ENCODE results near the gene TPK1. TPM values are rescaled to one million over a fixed set of nuclear protein-coding genes. Genes with fewer than 3 reads are reported as not detected.

The TPK1 gene
- total and polyA plus RNA-seq, 5 donors = 5.5 to 8.8 (median 7.5) TPM

DNA sequence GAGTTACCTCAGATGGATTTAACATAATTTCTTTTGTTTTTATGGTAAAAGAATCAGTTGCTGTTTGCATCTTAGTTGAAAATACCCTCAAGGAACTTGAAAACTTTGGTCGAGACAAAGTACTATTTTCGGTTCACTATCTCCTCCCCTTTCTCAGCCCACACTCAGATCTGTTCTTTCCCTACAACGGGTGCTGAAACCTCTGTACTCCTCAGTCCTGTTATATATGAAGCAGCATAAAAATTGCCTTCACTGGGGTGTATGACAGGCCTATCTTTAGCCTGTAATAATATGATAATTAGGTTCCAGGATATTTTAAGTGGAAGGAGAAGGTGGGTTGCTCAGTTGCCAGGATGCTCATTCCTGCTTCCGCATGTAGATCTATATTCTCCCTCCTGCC is 327.2 kb downstream of the TPK1 start:
- DNase-seq (no peak), ATAC-seq (no peak)
- intact Hi-C loops (cut with DNase I) = no loop called here
- Histone ChIP-seq H3K9me3 (ENCODE audit: control insufficient read depth, low read length) (no peaks in the 10 kb centered on the region), H3K4me3 (ENCODE audit: low read length) (no peak overlapping the region), H3K27me3 (ENCODE audit: control insufficient read depth, insufficient read depth) (no peaks in the 10 kb centered on the region), H3K27ac (ENCODE audit: low read length) (no peak overlapping the region), H3K4me1 (ENCODE audit: control insufficient read depth, insufficient read depth, low read length) (no peaks in the 10 kb centered on the region)
- 49% methylated on average over 4 of the region's 4 CpGs for WGBS

DNA sequence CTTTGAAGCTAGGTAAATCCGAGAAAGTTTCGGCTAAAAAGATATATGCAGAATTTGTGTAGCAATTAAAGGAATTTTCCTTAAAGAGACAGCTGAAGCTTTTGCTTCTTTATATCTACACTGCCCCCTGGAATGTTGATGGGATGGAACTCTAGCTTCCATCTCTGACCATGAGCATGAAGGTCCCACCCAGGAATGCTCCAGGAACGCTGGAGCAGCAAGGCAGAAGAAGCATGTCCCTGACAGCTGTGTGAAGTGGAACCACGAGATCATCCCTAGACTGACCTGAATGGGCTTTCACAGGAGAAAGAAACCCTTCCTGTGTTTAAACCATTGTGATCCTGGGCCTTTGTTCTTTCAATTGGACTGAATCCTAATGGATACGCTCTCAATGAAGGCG is 332.6 kb downstream of the TPK1 start:
- no peak overlapping the region for H3K27ac ChIP-seq (ENCODE audit: low read length)
- intact Hi-C loops (cut with DNase I) = no loop called here
- ATAC-seq = no peak
- no peaks in the 10 kb centered on the region for H3K9me3 ChIP-seq (ENCODE audit: control insufficient read depth, low read length)
- H3K4me1 ChIP-seq (ENCODE audit: control insufficient read depth, insufficient read depth, low read length) = no peaks in the 10 kb centered on the region
- WGBS = 89% methylated on average over 6 of the region's 6 CpGs
- no peak for DNase-seq
- H3K4me3 ChIP-seq (ENCODE audit: low read length) = no peak overlapping the region
- H3K27me3 ChIP-seq (ENCODE audit: control insufficient read depth, insufficient read depth) = no peaks in the 10 kb centered on the region

- H3K9me3 ChIP-seq (ENCODE audit: control insufficient read depth, low read length) = no peaks in the 10 kb centered on the region
- no peaks in the 10 kb centered on the region for H3K27me3 ChIP-seq (ENCODE audit: control insufficient read depth, insufficient read depth)
- H3K27ac ChIP-seq (ENCODE audit: low read length) = no peak overlapping the region
- no peaks in the 10 kb centered on the region for H3K4me1 ChIP-seq (ENCODE audit: control insufficient read depth, insufficient read depth, low read length)
- intact Hi-C loops (cut with DNase I) = no loop called here
- no peak for DNase-seq
- 55% methylated on average over 5 of the region's 5 CpGs for WGBS
- no peak for ATAC-seq
- H3K4me3 ChIP-seq (ENCODE audit: low read length) = no peak overlapping the region
Observed at GRCh38 chr7:144500225-144500624, 335.6 kb downstream of the TPK1 start.

DNA sequence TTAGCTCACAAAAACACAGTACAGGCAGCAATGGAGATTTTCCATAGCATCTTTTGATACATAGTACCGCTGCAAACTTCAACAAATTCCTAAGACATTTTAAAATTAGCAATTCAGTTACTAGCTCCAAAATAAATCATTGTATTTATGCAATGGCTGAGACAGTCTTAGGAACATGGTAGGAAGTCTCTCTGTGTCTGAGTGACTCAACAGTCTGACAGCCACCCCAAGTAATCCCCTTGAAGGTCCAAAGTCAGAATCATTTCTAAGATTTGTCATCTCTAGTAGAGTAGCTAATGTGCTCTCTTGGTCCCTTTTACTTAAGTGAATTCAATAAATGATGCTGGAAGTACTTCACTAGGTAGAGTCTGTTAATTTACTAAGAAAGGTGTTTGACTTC is 338.6 kb downstream of the TPK1 start:
- no peaks in the 10 kb centered on the region for H3K9me3 ChIP-seq (ENCODE audit: control insufficient read depth, low read length)
- 47% methylated on average over 1 of the region's 1 CpG for WGBS
- DNase-seq = no peak
- intact Hi-C loops (cut with DNase I) = no loop called here
- H3K27ac ChIP-seq (ENCODE audit: low read length) = no peak overlapping the region
- H3K27me3 ChIP-seq (ENCODE audit: control insufficient read depth, insufficient read depth) = no peaks in the 10 kb centered on the region
- ATAC-seq = no peak
- H3K4me3 ChIP-seq (ENCODE audit: low read length) = no peak overlapping the region
- no peaks in the 10 kb centered on the region for H3K4me1 ChIP-seq (ENCODE audit: control insufficient read depth, insufficient read depth, low read length)

DNA sequence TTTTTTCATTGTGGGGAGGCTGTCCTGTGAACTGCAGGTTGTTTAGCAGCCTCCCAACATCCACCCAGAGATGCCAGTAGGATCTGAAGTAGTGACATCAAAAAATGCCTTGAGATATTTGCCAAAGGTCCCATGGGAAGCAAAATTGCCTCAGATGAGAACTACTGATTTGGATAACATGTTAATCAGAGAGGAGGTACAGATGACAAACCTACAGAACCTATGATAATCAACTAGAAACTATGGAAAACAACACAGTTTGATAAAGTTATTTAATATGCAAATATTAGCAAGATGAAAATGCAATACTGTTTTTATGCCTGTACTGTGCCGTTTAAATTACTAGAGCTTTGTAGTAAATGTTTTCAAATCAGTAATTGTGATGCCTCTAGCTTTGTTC is 341.5 kb downstream of the TPK1 start:
- WGBS = 89% methylated on average over 1 of the region's 1 CpG
- DNase-seq = no peak

GRCh38 chr7:144489504-144489903 is 346.3 kb downstream of the TPK1 start:
- H3K9me3 ChIP-seq (ENCODE audit: control insufficient read depth, low read length) = no peaks in the 10 kb centered on the region
- 70% methylated on average over 4 of the region's 4 CpGs for WGBS
- no peak for DNase-seq
- no peaks in the 10 kb centered on the region for H3K27me3 ChIP-seq (ENCODE audit: control insufficient read depth, insufficient read depth)
- ATAC-seq = no peak
- no peak overlapping the region for H3K27ac ChIP-seq (ENCODE audit: low read length)
- no peaks in the 10 kb centered on the region for H3K4me1 ChIP-seq (ENCODE audit: control insufficient read depth, insufficient read depth, low read length)
- intact Hi-C loops (cut with DNase I) = no loop called here
- H3K4me3 ChIP-seq (ENCODE audit: low read length) = no peak overlapping the region

More for the DNA sequence above, 341.5 kb downstream of the TPK1 start:
- Histone ChIP-seq H3K27me3 (ENCODE audit: control insufficient read depth, insufficient read depth) (no peaks in the 10 kb centered on the region), H3K9me3 (ENCODE audit: control insufficient read depth, low read length) (no peaks in the 10 kb centered on the region), H3K4me3 (ENCODE audit: low read length) (no peak overlapping the region), H3K27ac (ENCODE audit: low read length) (no peak overlapping the region), H3K4me1 (ENCODE audit: control insufficient read depth, insufficient read depth, low read length) (no peaks in the 10 kb centered on the region)
- intact Hi-C loops (cut with DNase I) = no loop called here
- no peak for ATAC-seq

DNA sequence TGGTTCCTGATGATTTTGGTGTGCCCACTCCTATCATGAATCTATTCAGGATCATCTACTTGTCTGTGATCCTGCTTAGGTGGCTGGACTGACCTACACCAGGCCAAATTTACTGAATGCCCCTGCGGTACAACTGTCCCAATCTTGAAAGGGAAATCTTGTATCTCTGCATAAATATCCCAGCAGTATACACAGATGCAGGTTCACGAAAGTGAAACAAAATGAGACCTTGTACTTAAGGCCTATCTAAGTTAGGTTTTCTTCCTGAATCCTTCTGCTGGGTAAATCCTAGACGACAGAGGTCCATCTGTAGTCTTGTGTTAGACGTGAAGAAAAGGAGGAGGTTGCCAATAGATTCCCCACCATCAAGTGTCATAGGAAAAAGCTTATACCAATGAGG is 346.9 kb downstream of the TPK1 start:
- 82% methylated on average over 4 of the region's 4 CpGs for WGBS
- ATAC-seq = no peak

GRCh38 chr7:144487901-144488300 is 348.0 kb downstream of the TPK1 start:
- Histone ChIP-seq H3K9me3 (ENCODE audit: control insufficient read depth, low read length) (no peaks in the 10 kb centered on the region), H3K4me1 (ENCODE audit: control insufficient read depth, insufficient read depth, low read length) (no peaks in the 10 kb centered on the region), H3K27ac (ENCODE audit: low read length) (no peak overlapping the region), H3K4me3 (ENCODE audit: low read length) (no peak overlapping the region), H3K27me3 (ENCODE audit: control insufficient read depth, insufficient read depth) (no peaks in the 10 kb centered on the region)
- 43% methylated on average over 3 of the region's 3 CpGs for WGBS
- DNase-seq (no peak), ATAC-seq (no peak)
- intact Hi-C loops (cut with DNase I) = no loop called here

More for the DNA sequence above, 346.9 kb downstream of the TPK1 start:
- H3K27ac ChIP-seq (ENCODE audit: low read length) = no peak overlapping the region
- DNase-seq = no peak
- H3K9me3 ChIP-seq (ENCODE audit: control insufficient read depth, low read length) = no peaks in the 10 kb centered on the region
- intact Hi-C loops (cut with DNase I) = no loop called here
- no peaks in the 10 kb centered on the region for H3K27me3 ChIP-seq (ENCODE audit: control insufficient read depth, insufficient read depth)
- no peak overlapping the region for H3K4me3 ChIP-seq (ENCODE audit: low read length)
- H3K4me1 ChIP-seq (ENCODE audit: control insufficient read depth, insufficient read depth, low read length) = no peaks in the 10 kb centered on the region

DNA sequence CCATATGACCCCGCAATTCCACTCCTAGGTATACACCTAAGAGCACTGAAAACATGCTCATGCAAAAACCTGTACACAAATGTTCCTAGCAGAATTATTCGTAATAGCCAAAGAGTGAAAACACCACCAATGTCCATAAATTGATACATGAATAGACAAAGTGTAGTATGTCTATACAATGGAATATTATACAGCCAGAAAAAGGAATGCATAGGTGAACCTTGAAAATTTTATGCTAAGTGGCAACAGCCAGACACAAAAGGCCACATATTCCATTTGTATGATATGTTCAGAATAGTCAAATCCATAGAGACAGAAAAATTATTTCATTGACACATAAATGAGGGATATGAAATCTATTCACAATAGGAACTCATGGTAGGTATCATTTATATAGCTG is 351.4 kb downstream of the TPK1 start:
- 94% methylated on average over 2 of the region's 2 CpGs for WGBS
- no peaks in the 10 kb centered on the region for H3K9me3 ChIP-seq (ENCODE audit: control insufficient read depth, low read length)
- H3K27ac ChIP-seq (ENCODE audit: low read length) = no peak overlapping the region
- intact Hi-C loops (cut with DNase I) = no loop called here
- H3K4me3 ChIP-seq (ENCODE audit: low read length) = no peak overlapping the region
- no peaks in the 10 kb centered on the region for H3K27me3 ChIP-seq (ENCODE audit: control insufficient read depth, insufficient read depth)
- ATAC-seq (no peak), DNase-seq (no peak)
- H3K4me1 ChIP-seq (ENCODE audit: control insufficient read depth, insufficient read depth, low read length) = no peaks in the 10 kb centered on the region

- ATAC-seq (peak; percentile 18 to 71), DNase-seq (no peak)
- no peaks in the 10 kb centered on the region for H3K4me1 ChIP-seq (ENCODE audit: control insufficient read depth, insufficient read depth, low read length)
- no peaks in the 10 kb centered on the region for H3K27me3 ChIP-seq (ENCODE audit: control insufficient read depth, insufficient read depth)
- WGBS = 21% methylated on average over 1 of the region's 1 CpG
- no peak overlapping the region for H3K27ac ChIP-seq (ENCODE audit: low read length)
- no peak overlapping the region for H3K4me3 ChIP-seq (ENCODE audit: low read length)
- intact Hi-C loops (cut with DNase I) = no loop called here
- H3K9me3 ChIP-seq (ENCODE audit: control insufficient read depth, low read length) = no peaks in the 10 kb centered on the region
Observed at GRCh38 chr7:144483189-144483588, 352.7 kb downstream of the TPK1 start.

- DNase-seq = no peak
- 40% methylated on average over 3 of the region's 3 CpGs for WGBS
- intact Hi-C loops (cut with DNase I) = no loop called here
- Histone ChIP-seq H3K9me3 (ENCODE audit: control insufficient read depth, low read length) (no peaks in the 10 kb centered on the region), H3K4me3 (ENCODE audit: low read length) (no peak overlapping the region), H3K27me3 (ENCODE audit: control insufficient read depth, insufficient read depth) (no peaks in the 10 kb centered on the region), H3K4me1 (ENCODE audit: control insufficient read depth, insufficient read depth, low read length) (no peaks in the 10 kb centered on the region), H3K27ac (ENCODE audit: low read length) (no peak overlapping the region)
- no peak for ATAC-seq
Observed at GRCh38 chr7:144481833-144482232, 354.0 kb downstream of the TPK1 start.

GRCh38 chr7:144477348-144477747 is 358.5 kb downstream of the TPK1 start:
- Histone ChIP-seq H3K27ac (ENCODE audit: low read length) (no peak overlapping the region), H3K4me1 (ENCODE audit: control insufficient read depth, insufficient read depth, low read length) (no peaks in the 10 kb centered on the region), H3K4me3 (ENCODE audit: low read length) (no peak overlapping the region), H3K27me3 (ENCODE audit: control insufficient read depth, insufficient read depth) (no peaks in the 10 kb centered on the region), H3K9me3 (ENCODE audit: control insufficient read depth, low read length) (no peaks in the 10 kb centered on the region)
- intact Hi-C loops (cut with DNase I) = no loop called here
- WGBS = 64% methylated on average over 1 of the region's 1 CpG
- ATAC-seq (no peak), DNase-seq (no peak)
